K562 (cell line): Measurements from ENCODE around the gene ANKRD16. TPM values are rescaled to one million over a fixed set of nuclear protein-coding genes. Genes with fewer than 3 reads are reported as not detected.

Experiments
- ASH1L ChIP-seq: fragments of 450-650 bp; IDR thresholded peaks from 2 replicates; pipeline ENCODE4 v1.6.1; 2018; ENCODE audit warnings: borderline replicate concordance, mild to moderate bottlenecking, low read depth; ENCODE audit not compliant: partially characterized antibody
- ATF2 ChIP-seq: sonication (generic); formaldehyde crosslinking; IDR thresholded peaks from 2 replicates; pipeline ENCODE4 v1.8.1; 2022; ENCODE audit warnings: missing genetic modification reagents
- BRF1 ChIP-seq: IDR thresholded peaks from 3 replicates; pipeline ENCODE4 v1.6.1; 2011; ENCODE audit warnings: borderline replicate concordance, mild to moderate bottlenecking; ENCODE audit not compliant: insufficient read length; ENCODE audit errors: extremely low read depth
- CREM ChIP-seq: IDR thresholded peaks from 2 replicates; pipeline ENCODE4 v1.6.1; 2014; ENCODE audit warnings: antibody characterized with exemption, low read depth
- ELF4 ChIP-seq: fragments of 450-650 bp; formaldehyde crosslinking; IDR thresholded peaks from 2 replicates; pipeline ENCODE4 v1.4.0; 2022; ENCODE audit warnings: missing genetic modification characterization
- FOXK1 ChIP-seq: sonication (generic); formaldehyde crosslinking; IDR thresholded peaks from 2 replicates; pipeline ENCODE4 v1.8.0; 2022; ENCODE audit warnings: missing genetic modification reagents, mild to moderate bottlenecking, borderline replicate concordance
- GABPA ChIP-seq: fragments of 200-800 bp; sonication (Bioruptor generic); conservative IDR thresholded peaks from 2 replicates; pipeline ENCODE4 v1.6.1; 2016; ENCODE audit warnings: low read depth, missing genetic modification characterization, missing compliant biosample characterization
- HDAC1 ChIP-seq, 2 experiments: fragments of 450-650 bp; IDR thresholded peaks; 2 replicates each; pipeline ENCODE4 v1.6.1; 2016 to 2017; ENCODE audit warnings: inconsistent platforms in 1 of 2, mild to moderate bottlenecking in 1 of 2, moderate library complexity in 1 of 2
- JUND ChIP-seq, 2 experiments: IDR thresholded peaks; 2 replicates in 1 of 2; 3 replicates in 1 of 2; pipeline ENCODE4 v1.6.1; 2011; ENCODE audit warnings: borderline replicate concordance in 2 of 2, low read depth in 2 of 2, low read length in 2 of 2, improper control_type of control experiment in 1 of 2, missing biosample characterization in 1 of 2, missing genetic modification characterization in 1 of 2, missing genetic modification reagents in 1 of 2
- MAZ ChIP-seq, 2 experiments: fragments of 450-650 bp in 1 of 2; sonication (generic) in 1 of 2; formaldehyde crosslinking; IDR thresholded peaks in 1 of 2; conservative IDR thresholded peaks in 1 of 2; 2 replicates each; pipeline versions ENCODE4 v1.4.0 to v1.5.0; 2020; ENCODE audit warnings: mild to moderate bottlenecking in 1 of 2, missing genetic modification reagents in 1 of 2
- NBN ChIP-seq: fragments of 450-650 bp; IDR thresholded peaks from 2 replicates; pipeline ENCODE4 v1.6.1; 2016; ENCODE audit warnings: low read depth, mild to moderate bottlenecking
- NFIC ChIP-seq: fragments of 450-650 bp; IDR thresholded peaks from 2 replicates; pipeline ENCODE4 v1.6.1; 2017; ENCODE audit warnings: mild to moderate bottlenecking, inconsistent platforms
- POLR2AphosphoS5 ChIP-seq: IDR thresholded peaks from 2 replicates; pipeline ENCODE4 v1.6.1; 2011; ENCODE audit warnings: mild to moderate bottlenecking, low read depth, low read length, moderate library complexity; ENCODE audit not compliant: control insufficient read depth, insufficient read depth
- RNF2 ChIP-seq: sonication (generic); IDR thresholded peaks from 2 replicates; pipeline ENCODE4 v1.6.1; 2016
- SIN3A ChIP-seq, 2 experiments: fragments of 150-350 bp in 1 of 2; IDR thresholded peaks; 2 replicates each; pipeline ENCODE4 v1.6.1; 2011 to 2016; ENCODE audit warnings: borderline replicate concordance in 2 of 2, low read depth in 2 of 2, low read length in 2 of 2, mild to moderate bottlenecking in 2 of 2, moderate library complexity in 2 of 2; ENCODE audit not compliant: control insufficient read depth in 1 of 2
- TBP ChIP-seq: optimal IDR thresholded peaks from 2 replicates; pipeline ENCODE3; 2011; ENCODE audit warnings: low read depth, low read length, improper control_type of control experiment
- TOE1 ChIP-seq, 2 experiments: fragments of 450-650 bp in 1 of 2; sonication (generic) in 1 of 2; formaldehyde crosslinking in 1 of 2; IDR thresholded peaks; 2 replicates each; pipeline versions ENCODE4 v1.7.1 to v1.8.0; 2016 to 2022; ENCODE audit warnings: borderline replicate concordance in 2 of 2, mild to moderate bottlenecking in 2 of 2, antibody characterized with exemption in 1 of 2, inconsistent platforms in 1 of 2, low read depth in 1 of 2, missing genetic modification reagents in 1 of 2, moderate library complexity in 1 of 2
- ZEB2 ChIP-seq: fragments of 450-650 bp; IDR thresholded peaks from 2 replicates; pipeline ENCODE4 v1.6.1; 2016
- ZMIZ1 ChIP-seq, 2 experiments: fragments of 150-350 bp in 1 of 2; IDR thresholded peaks; 2 replicates each; pipeline ENCODE4 v1.6.1; 2012 to 2016; ENCODE audit warnings: low read depth in 2 of 2, low read length in 2 of 2, mild to moderate bottlenecking in 1 of 2, moderate library complexity in 1 of 2
- ZNF280A ChIP-seq: fragments of 450-650 bp; IDR thresholded peaks from 2 replicates; pipeline ENCODE4 v1.6.1; 2018; ENCODE audit warnings: mild to moderate bottlenecking, low read depth; ENCODE audit not compliant: partially characterized antibody
- polyA plus RNA-seq, 8 experiments: library from polyadenylated mRNA; depleted of rRNA in 4 of 8; stranded (reverse) in 5 of 8; unstranded in 3 of 8; fragments of >200 nt; fragmentation: Nextera tagmentation in 2 of 8; fragmentation: Illumina TruSeq in 1 of 8; extraction: Ambion mirVana in 2 of 8; extraction: Trizol in 1 of 8; gene quantifications; 2 replicates each; pipeline versions ENCODE4 v1.2.1 to v1.2.3, GENCODE V29; 2011 to 2014; ENCODE audit warnings: inconsistent platforms in 1 of 8, missing spikeins in 1 of 8
- total RNA-seq, 7 experiments: library from RNA; depleted of rRNA in 6 of 7; stranded (reverse); fragments of >200 nt in 6 of 7; fragmentation: Illumina TruSeq in 2 of 7; extraction: Trizol in 2 of 7; gene quantifications; 2 replicates each; pipeline versions ENCODE4 v1.2.1 to v1.2.3, GENCODE V29; 2011 to 2021; ENCODE audit warnings: low replicate concordance in 1 of 7

ANKRD16 gene
- total and polyA plus RNA-seq, 9 of the 15 experiments (the other 6 are each of a cell fraction or from before 2014, with no cell fraction given), result 1.5 to 16.0 (median 9.5) TPM

GRCh38 chr10:5894873-5895272 is 5.2 kb upstream of the ANKRD16 start (continued):
- 0 out of 4 replicates have a peak, but pooled peaks of 1 of the 2 experiments have one; percentile 32 for TF ChIP-seq MAZ (CRISPR knock-in tag; conservative IDR thresholded peaks at IDR 0.05 in 1 of 2, IDR thresholded peaks at IDR 0.05 in 1 of 2)
- TF ChIP-seq POLR2AphosphoS5, result peak; percentile 78
- no peak for TF ChIP-seq ASH1L
- no peak for TF ChIP-seq BRF1
- peak; percentile 88 for TF ChIP-seq TOE1 (IDR thresholded peaks at IDR 0.05; ENCODE audit: borderline replicate concordance)
- no peak for TF ChIP-seq TOE1 (CRISPR knock-in tag; IDR thresholded peaks at IDR 0.05; ENCODE audit: borderline replicate concordance, low read depth)
- peak; percentile 39 for TF ChIP-seq CREM
- 0 out of 4 replicates have a peak, but pooled peaks of 1 of the 2 experiments have one; percentile 35 for TF ChIP-seq SIN3A (IDR thresholded peaks at IDR 0.05; ENCODE audit: borderline replicate concordance in 2 of 2, control insufficient read depth in 1 of 2, low read depth in 2 of 2, low read length in 2 of 2)
- peak in 1 of 2 experiments; percentile 27; a peak in 2 of 4 replicates for TF ChIP-seq HDAC1 (IDR thresholded peaks at IDR 0.05)
- peak; percentile 50; the same call in 1 of the 2 replicates for TF ChIP-seq ZEB2
- TF ChIP-seq RNF2, result 0 out of 2 replicates have a peak, but pooled peaks have one; percentile 65
- TF ChIP-seq ELF4 (CRISPR knock-in tag), result no peak
- no peak for TF ChIP-seq ZMIZ1 (IDR thresholded peaks at IDR 0.05; ENCODE audit: low read depth in 2 of 2, low read length in 2 of 2)
- no peak for TF ChIP-seq FOXK1 (CRISPR knock-in tag)
- peak; percentile 67 for TF ChIP-seq NFIC
- TF ChIP-seq TBP, result peak; percentile 38
- 0 out of 2 replicates have a peak, but pooled peaks have one; percentile 28 for TF ChIP-seq NBN
- TF ChIP-seq ATF2 (CRISPR knock-in tag), result no peak
- no peak for TF ChIP-seq GABPA (tag)
- no peak for TF ChIP-seq ZNF280A
- peak; percentile 39 for TF ChIP-seq JUND (IDR thresholded peaks at IDR 0.05; ENCODE audit: borderline replicate concordance, low read depth, low read length)
- no peak; the same call in 2 of the 3 replicates for TF ChIP-seq JUND (tag; IDR thresholded peaks at IDR 0.05; ENCODE audit: borderline replicate concordance, low read depth, low read length)
